ENCODE results near the gene OR5M3.
A peak's percentile ranks its signal among the peaks of the same experiment; 100 is the strongest.

OR5M3 gene

DNA sequence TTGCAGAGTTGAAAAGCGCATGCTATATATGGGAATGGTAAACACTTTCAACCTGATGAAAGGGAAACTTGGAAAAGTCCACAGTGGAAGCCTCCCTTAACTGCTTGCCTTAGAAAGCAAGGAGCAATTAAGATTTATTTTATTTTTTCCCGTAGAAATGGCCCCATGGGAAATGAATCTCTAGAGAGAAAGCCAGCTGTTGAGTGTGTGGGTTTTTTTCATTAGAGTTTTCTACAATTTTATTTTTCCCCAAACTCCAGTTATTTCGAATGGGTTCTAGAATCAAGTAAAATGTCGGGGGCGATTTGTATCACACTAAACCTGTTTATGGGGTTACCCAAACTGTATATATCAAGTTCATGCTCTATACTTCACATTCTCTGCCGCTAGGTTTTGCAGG lies at the start of gene OR5M3:
Gene OR5M3, minus strand, starts transcription at position 101 of the 400 bp plus-strand sequence. CDS start 2,855 bp downstream, outside the sequence.
- DNase-seq = no peak

DNA sequence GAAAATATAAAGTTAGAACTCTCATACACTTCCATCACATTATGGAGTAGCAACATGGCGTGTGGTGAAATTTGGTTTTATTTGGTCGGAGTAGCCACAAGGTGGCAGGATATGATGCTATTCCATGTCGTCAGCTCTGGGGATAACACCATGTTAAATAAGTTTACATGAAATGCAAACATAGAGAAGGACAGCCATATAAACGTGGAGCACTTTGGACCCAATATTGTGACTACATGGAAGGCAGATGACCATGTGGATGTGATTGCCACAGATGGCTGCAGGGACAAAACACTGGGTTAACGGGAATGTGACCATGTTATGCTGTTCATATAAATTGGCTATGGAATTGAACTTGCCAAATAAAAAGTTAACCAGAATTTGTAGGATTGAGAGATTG lies 48.9 kb upstream of the OR5M3 start:
- peak in 1 of 2 experiments; percentile 20 for DNase-seq

DNA sequence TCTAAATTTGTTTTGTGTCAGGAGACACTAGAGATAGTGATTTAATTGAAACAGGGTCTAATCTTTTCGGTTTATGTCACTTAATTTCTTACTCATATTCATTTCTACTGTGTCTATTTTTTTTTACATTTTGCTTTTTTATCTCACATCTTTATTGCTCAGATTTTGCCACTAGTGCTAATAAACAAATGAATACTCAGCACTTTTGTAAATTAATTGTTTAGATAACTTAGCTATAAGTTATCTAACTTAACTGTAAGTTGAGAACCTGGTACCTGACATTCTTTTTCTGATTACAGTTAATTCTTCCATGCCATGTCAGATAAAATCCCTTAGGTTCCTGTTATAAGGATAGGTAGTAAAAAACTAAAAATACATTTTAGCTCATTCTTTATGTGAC lies 40.1 kb upstream of the OR5M3 start:
- DNase-seq = no peak

DNA sequence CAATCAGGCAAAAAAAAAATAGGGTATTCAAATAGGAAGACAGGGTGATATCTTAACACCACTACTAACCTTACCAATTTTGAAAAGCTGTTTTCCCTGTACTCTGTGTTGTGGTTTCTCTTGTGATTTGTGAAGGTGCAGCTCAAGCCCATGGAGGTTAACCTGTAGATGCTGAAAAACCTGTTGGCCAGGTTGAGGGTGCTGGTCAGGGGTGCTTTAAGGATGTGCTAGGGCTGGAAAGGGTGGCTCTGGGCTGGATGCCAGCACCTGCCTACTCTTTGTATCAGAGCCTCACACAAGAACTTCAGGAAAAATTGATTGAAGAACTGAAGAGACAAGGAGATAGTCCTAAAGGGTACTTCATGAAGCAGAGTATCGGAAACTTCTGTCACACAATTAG lies 36.3 kb upstream of the OR5M3 start:
- DNase-seq = no peak

DNA sequence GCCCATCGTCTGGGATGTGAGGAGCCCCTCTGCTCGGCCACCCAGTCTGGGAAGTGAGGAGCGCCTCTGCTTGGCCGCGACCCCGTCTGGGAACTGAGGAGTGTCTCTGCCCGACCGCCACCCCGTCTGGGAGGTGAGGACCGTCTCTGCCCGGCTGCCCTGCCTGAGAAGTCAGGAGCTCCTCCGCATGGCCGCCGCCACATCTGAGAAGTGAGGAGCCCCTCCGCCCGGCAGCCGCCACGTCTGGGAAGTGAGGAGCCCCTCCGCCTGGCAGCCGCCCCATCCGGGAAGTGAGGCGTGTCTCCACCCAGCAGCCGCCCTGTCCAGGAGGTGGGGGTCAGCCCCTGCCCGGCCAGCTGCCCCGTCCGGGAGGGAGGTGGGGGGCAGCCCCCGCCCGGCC lies 23.9 kb upstream of the OR5M3 start:
- DNase-seq = no peak

DNA sequence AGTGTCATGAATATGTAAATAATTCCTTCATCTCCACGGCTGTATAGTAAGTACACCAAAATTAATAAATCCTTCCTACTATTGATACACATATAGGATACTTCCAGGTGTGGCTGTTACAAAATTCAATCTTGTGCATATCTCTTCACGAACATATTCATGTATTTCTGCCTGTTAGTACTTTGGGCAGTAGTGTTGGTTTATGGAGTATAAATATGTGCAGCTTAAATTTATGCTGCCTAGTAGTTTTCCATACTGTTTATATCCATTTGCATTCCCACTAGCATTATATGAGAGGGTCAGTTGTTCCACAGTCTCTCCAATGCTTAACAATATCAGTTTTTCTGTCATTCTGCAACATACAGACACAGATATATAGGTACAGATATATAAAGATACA lies 22.0 kb upstream of the OR5M3 start:
- no peak for DNase-seq

DNA sequence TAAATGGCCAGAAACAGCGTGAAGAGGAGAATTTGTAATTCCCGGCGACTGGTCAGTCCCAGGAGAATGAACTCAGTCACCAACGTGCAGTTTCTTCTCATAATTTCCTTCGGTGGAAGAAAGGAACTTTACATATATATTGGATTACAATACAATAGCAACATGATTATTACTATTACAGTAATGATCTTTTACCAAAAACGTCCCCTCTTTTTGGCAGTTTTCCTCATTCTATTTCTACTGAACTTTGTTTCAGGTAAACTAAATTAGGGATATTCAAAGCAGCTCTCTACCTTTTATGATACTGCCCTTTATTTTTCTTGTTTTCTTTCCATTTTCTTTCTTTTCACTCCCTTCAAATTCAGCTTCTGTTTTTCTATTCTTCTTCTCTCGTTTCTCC lies 18.1 kb upstream of the OR5M3 start, which contains the start of gene OR5M8:
Gene OR5M8, minus strand, starts transcription at position 101 of the 400 bp plus-strand sequence. Its CDS starts 0 bp downstream, at position 101.
- no peak for DNase-seq

DNA sequence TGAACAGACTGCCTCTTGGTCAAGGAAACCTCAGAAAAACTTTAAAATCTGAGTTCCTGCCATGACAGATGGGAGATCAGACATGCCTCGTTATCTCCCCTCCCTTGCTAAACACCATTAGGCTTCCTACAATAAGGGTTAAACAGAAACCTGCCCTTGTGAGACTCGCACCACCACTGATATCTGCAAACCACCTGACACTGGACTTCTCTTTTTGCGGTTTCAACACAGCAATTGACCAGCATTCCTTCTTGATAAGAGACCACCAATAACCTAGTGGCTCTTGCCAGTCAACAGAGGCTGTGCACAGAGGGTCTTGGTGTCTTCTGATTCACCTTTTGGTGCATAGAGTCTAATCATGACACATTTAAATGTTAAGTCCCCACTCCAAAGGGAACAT lies 13.6 kb upstream of the OR5M3 start:
- no peak for DNase-seq

DNA sequence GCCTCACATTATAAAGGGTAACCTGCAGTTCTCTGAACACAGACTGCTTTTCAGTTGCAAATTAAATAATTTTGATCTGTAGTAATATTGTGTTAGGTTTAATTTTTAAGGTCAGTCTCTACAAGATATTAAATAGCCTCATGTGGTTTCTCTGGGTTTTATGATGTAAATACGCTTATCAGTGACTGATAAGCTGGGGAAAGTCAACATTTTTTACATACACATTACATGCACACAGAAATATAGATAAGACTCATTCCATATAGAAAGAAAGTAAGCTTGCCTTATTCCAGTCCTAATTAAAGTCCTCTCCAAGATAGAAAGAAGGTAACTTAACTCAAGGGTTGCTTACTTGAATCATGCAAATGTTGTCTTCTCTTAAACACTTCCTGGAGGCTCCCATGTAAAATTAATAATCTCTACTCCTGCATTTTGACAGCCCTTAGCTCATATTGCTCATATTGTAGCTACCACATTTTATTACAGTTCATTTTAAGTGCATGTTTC lies 1.6 kb upstream of the OR5M3 start:
- DNase-seq = no peak

DNA sequence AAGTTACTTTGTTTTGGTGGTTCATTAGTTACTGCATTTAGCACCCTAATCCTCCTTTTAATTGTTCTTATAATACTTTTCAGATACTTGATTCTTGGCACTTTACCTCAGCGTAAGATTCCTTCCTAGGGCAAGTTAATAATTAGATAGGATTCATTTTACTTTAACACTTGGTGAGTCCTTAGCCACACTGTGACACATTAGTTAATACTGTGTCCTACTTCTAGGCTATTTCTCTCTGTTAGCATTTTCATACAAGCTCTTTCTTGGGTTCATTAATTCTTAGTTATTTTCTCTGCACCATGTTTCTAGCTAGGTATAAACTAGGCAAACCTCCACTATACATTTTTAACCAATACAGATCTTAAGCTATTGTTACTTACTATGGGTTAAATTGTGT lies 16.1 kb downstream of the OR5M3 start:
- no peak for DNase-seq

DNA sequence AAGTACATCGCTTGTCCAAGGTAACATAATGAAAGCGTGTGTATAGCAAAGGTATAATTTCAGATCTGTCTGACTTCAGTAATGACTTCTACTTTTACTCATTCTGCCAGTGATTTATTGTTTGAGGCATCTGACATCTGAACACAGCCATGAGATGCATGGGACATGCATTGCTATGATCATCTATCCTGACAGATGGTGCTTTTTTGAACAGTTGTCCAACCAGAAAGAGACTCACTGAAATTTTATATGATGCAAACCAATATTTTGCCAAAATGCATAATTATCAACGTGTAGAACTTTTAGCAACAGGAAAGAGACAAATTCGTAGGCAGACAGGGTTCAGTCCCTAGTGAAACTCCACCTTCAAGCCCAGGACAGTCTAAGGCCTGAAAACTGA lies 19.6 kb downstream of the OR5M3 start:
- DNase-seq = no peak
